Measurements from ENCODE around the gene RNF113A. TPM values are rescaled to one million over a fixed set of nuclear protein-coding genes. Genes with fewer than 3 reads are reported as not detected.
A peak's percentile ranks its signal among the peaks of the same experiment; 100 is the strongest.

Gene RNF113A
- 10 to 100 TPM in 2 of 4 donors, 1 to 10 TPM in 2; 8.9 to 15.7 (median 12.1) TPM for total RNA-seq

- Histone ChIP-seq H3K4me3 (peak within 1 kb of the TSS; percentile 69 to 83 (median 76)), H3K36me3 (peaks cover 0 to 8% of the 10 kb centered on the region in 2 donors), H3K9me3 (no peaks in the 10 kb centered on the region), H3K27me3 (no peaks in the 10 kb centered on the region), H3K4me1 (peaks cover 6 to 32% of the 10 kb centered on the region in 2 donors), H3K27ac (peak within 1 kb of the TSS; percentile 93 to 98 (median 94))
- ATAC-seq (peak; percentile 94 to 95), DNase-seq (peak; percentile 72 to 88)
- TF ChIP-seq, protein P1, sequence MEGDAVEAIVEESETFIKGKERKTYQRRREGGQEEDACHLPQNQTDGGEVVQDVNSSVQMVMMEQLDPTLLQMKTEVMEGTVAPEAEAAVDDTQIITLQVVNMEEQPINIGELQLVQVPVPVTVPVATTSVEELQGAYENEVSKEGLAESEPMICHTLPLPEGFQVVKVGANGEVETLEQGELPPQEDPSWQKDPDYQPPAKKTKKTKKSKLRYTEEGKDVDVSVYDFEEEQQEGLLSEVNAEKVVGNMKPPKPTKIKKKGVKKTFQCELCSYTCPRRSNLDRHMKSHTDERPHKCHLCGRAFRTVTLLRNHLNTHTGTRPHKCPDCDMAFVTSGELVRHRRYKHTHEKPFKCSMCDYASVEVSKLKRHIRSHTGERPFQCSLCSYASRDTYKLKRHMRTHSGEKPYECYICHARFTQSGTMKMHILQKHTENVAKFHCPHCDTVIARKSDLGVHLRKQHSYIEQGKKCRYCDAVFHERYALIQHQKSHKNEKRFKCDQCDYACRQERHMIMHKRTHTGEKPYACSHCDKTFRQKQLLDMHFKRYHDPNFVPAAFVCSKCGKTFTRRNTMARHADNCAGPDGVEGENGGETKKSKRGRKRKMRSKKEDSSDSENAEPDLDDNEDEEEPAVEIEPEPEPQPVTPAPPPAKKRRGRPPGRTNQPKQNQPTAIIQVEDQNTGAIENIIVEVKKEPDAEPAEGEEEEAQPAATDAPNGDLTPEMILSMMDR (IDR thresholded peaks at IDR 0.05 in 4 of 5, conservative IDR thresholded peaks at IDR 0.05 in 1 of 5), result no peak
- TF ChIP-seq POLR2A (IDR thresholded peaks at IDR 0.05), result peak; percentile 69 to 75
- intact Hi-C loops (cut with DNase I; ENCODE audit: low total_unique reads), result loop anchor here (1.0 to 10.0 kb wide), 6 partner anchors 19 to 404 kb away; partner anchors contain the start of genes NKAP, RPL39, SLC25A5 and UBE2A
- in situ Hi-C loops (cut with MboI; ENCODE audit: low sequenced_read_pairs in 4 of 4), result no loop called here
These were observed at the start of gene RNF113A, which contains the start of gene NDUFA1 for GRCh38 chrX:119871599-119872395. TSS of gene RNF113A (minus strand) at chrX:119871733. CDS start at chrX:119871613, 120 bp downstream. TSS of gene NDUFA1 (plus strand) at chrX:119871832. CDS start at chrX:119871912, 80 bp downstream.

GRCh38 chrX:119919835-119920585, 48.5 kb upstream of the RNF113A start:
- intact Hi-C loops (cut with DNase I; ENCODE audit: low total_unique reads), result no loop called here
- Histone ChIP-seq H3K27ac (no peak overlapping the region), H3K27me3 (no peaks in the 10 kb centered on the region), H3K36me3 (no peaks in the 10 kb centered on the region), H3K4me1 (no peaks in the 10 kb centered on the region), H3K9me3 (no peaks in the 10 kb centered on the region), H3K4me3 (no peak overlapping the region)
- no peak for DNase-seq
- TF ChIP-seq, protein P1 (IDR thresholded peaks at IDR 0.05 in 4 of 5, conservative IDR thresholded peaks at IDR 0.05 in 1 of 5), result no peak
- TF ChIP-seq POLR2A (IDR thresholded peaks at IDR 0.05), result no peak
- no peak for ATAC-seq
- in situ Hi-C loops (cut with MboI; ENCODE audit: low sequenced_read_pairs in 4 of 4), result no loop called here

DNA sequence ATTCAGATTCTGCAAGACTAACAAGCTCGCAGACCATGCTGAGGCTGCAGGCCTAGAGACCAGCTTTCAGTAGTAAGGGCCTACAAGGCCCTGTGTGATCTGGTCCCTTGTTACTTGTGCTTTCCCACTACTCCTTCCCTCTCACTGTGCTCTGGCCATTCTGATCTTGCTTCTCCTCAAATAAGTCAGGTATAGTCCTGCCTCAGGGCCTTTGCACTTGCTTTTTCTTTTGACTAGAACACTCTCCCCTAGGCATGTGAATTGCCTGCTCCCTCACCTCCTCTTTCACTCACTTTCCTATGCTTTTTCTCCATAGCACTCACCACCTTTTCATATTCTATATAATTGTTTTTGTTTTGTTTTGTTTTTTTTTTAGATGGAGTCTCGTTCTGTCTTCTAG, 46.3 kb upstream of the RNF113A start:
- no peak for ATAC-seq

DNA sequence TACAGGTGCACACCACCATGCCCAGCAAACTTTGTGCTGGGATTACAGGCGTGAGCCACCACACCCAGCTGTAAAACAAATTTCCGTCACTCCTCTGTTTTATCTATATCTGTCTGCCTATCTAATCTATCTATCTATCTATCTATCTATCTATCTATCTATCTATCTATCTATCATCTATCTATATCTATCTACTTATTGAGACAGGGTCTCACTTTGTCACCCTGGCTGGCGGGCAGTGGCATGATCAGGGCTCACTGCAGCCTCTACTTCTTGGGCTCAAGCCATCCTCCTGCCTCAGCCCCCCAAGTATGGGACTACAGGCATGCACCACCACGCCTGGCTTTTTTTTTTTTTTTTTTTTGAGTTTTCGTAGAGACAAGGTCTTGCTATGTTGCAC, 44.8 kb upstream of the RNF113A start:
- Histone ChIP-seq H3K9me3 (no peaks in the 10 kb centered on the region), H3K4me3 (no peak overlapping the region), H3K36me3 (no peaks in the 10 kb centered on the region), H3K4me1 (no peaks in the 10 kb centered on the region), H3K27ac (no peak overlapping the region), H3K27me3 (no peaks in the 10 kb centered on the region)
- TF ChIP-seq POLR2A (IDR thresholded peaks at IDR 0.05), result no peak
- TF ChIP-seq, protein P1 (IDR thresholded peaks at IDR 0.05 in 4 of 5, conservative IDR thresholded peaks at IDR 0.05 in 1 of 5), result no peak
- no peak for DNase-seq
- in situ Hi-C loops (cut with MboI; ENCODE audit: low sequenced_read_pairs in 4 of 4) (no loop called here), intact Hi-C loops (cut with DNase I; ENCODE audit: low total_unique reads) (no loop called here)
- ATAC-seq, result no peak

More for the DNA sequence above, 46.3 kb upstream of the RNF113A start:
- intact Hi-C loops (cut with DNase I; ENCODE audit: low total_unique reads) (no loop called here), in situ Hi-C loops (cut with MboI; ENCODE audit: low sequenced_read_pairs in 4 of 4) (no loop called here)
- no peak for DNase-seq
- Histone ChIP-seq H3K9me3 (no peaks in the 10 kb centered on the region), H3K36me3 (no peaks in the 10 kb centered on the region), H3K27me3 (no peaks in the 10 kb centered on the region), H3K4me3 (no peak overlapping the region), H3K4me1 (no peaks in the 10 kb centered on the region), H3K27ac (no peak overlapping the region)
- TF ChIP-seq, protein P1 (IDR thresholded peaks at IDR 0.05 in 4 of 5, conservative IDR thresholded peaks at IDR 0.05 in 1 of 5), result no peak
- no peak for TF ChIP-seq POLR2A (IDR thresholded peaks at IDR 0.05)

Measured in gastrocnemius medialis (tissue), 4 donors.